Left renal cortex interstitium (tissue), 4 donors: ENCODE data around the gene DDRGK1. TPM values are rescaled to one million over a fixed set of nuclear protein-coding genes. Genes with fewer than 3 reads are reported as not detected.
"Not testable (repeated sequence)": the region's sequence is repeated elsewhere in the genome, so short reads cannot be mapped to it uniquely, and the experiment has no call there.

Experiments used
- DNase-seq, 4 donors: peaks; one replicate each; pipeline ENCODE4 v3.0.0-alpha.2; 2013; ENCODE audit warnings: low read depth in 4 of 4, low spot score in 2 of 4, missing footprints in 1 of 4
- polyA plus RNA-seq, 4 donors: library from polyadenylated mRNA; unstranded; fragments of 120-200 nt; gene quantifications; one replicate each; pipeline ENCODE4 v1.2.1, GENCODE V29; 2013; ENCODE audit not compliant: insufficient read length in 4 of 4

Gene DDRGK1
- polyA plus RNA-seq, 4 donors, result 48.0 to 64.1 (median 58.1) TPM

DNA sequence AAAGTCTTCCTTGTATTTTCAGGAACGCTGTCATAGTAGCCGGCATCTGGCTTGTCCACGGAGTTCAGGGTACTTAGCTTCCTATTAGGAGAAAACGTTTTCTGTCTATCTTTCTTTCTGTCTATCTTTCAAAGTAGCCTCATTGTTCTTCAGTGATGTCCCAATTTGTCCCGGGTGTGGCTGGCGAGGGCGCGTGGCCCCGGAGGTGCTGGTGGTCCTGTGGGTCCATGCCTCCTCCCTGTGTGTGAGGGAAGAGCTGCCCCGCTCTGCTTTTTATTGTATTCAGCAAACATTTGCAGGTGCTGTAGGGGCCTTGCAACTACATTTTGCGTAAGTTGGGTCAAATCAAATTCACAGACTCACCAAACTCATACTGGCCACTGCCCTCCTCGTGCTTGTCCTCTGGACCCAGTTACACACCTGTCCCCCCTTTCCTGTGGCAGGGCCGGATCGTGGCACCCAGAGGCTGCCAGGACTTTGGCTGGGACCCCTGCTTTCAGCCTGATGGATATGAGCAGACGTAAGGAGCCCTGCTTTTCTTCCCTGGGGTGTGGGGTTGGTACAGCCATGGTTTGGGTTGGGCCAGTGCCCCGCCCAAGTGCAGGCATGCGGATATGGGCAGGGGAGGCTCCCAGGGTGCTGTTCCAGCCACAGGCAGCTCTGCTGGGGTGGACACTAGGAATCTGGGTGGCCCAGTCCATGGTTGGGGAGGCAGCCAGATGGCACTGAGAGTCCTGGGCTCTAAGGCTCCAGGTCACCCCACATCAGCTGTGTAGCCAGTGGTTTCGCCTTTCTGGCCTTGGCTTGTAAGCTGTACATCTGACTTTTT lies 17.1 kb upstream of the DDRGK1 start:
- DNase-seq, result no peak

DNA sequence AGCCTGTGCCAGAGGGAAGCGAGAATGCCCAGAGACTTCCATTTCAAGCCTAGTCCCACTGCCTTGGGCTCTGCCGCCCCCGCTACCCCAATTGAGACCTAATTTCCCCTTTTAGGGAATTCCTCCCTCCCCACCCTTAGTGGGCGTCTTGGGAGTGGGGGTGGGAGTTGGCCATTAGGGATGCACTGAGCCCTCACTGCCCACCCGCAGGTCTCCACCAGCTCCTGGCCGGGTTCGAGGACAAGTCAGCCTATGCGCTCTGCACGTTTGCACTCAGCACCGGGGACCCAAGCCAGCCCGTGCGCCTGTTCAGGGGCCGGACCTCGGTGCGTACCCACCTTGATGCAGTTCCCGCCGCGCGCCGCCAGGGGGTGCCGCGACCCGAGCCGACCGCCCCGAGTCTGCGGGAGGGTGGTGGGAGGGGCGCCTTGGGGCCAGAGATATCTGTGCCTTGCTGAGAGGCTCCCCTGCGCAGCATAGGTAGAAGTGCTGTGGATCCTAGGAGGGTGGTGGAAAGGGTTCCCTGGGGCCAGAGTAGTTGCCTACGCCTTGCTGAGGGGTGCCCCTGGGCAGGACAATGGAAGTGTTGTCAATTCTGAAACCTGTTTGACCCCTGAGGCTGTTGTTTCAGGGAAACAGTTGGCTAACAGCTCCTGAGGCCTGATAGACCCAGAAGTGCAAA lies 14.0 kb upstream of the DDRGK1 start:
- DNase-seq, result no peak

DNA sequence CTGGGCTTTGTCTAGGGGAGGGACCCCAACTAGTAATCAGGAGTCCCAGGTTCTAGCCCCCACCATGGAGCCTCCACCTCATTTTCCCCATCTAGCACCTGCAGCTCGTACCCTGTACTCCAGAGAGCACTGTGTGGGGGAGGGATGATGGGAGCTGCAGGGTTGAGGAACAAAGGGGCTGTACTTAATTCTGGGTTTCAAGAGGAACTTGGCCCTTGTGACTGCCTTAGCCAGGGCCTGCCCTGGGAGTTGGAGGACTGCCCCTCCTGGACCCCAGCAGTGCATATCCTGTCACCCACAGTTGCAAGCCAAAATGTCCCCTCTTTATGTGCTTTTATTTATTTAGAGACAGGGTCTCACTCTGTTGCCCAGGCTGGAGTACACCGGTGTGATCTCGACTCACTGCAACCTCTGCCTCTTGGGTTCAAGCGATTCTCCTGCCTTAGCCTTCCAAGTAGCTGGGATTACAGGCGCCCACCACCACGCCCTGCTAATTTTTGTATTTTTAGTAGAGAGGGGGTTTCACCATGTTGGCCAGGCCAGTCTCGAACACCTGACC lies 11.0 kb upstream of the DDRGK1 start:
- DNase-seq, result not testable (repeated sequence)

DNA sequence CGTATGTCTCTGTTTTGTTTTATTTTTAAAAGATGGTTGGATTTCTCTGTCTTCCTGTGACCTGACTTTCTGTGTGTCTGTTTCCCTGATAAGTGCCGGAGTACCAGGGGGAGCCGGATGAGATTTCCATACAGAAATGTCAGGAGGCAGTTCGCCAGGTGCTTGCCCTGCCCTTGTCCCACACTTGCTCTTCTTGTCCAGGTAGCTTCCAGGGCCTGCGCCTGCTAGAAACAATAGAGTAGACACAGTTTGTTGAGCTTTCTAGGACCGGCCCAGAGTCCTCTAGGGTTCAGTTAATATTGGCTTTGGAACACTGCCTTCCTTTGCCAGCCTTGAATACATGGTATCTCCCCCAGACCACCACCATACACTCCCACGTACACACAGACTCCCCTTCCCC lies 8.7 kb upstream of the DDRGK1 start:
- DNase-seq, result no peak

DNA sequence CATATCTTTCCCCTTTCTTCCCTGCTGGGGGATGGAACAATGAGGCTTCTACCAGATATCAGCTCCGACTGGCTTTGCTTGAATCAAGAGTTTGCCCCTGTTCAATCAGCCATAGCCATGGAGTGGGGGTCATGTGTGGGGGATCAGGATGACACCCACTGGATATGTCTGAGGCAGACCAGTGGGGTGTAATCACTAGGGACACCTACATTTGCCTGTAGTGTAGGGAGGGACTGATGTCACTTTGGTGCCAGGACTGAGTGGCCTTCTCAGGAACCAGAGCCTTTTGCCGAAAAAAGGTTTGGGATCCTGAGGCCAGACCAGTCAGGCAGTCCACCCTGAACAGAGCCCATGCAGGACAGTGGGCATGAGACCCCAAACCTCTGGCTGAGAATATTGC lies 5.9 kb upstream of the DDRGK1 start:
- no peak for DNase-seq

DNA sequence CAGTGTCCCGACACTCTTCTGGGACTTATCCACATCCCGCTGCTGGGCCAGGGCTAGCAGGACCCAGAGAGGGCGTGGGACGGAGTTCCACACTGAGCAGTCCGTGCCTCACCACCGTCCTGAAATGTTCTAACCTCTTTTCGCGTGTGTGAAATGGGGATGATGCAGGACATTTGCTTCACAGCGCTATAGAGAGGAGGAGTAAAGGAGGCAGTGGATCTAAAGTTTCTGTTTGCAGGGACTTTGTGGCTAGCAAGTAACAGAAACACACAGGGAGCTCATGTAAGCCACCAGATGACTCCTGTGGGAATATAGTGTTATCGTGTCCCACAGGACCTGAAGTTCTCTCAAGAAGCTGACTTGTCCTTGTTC lies 5.5 kb upstream of the DDRGK1 start:
- DNase-seq, result no peak

DNA sequence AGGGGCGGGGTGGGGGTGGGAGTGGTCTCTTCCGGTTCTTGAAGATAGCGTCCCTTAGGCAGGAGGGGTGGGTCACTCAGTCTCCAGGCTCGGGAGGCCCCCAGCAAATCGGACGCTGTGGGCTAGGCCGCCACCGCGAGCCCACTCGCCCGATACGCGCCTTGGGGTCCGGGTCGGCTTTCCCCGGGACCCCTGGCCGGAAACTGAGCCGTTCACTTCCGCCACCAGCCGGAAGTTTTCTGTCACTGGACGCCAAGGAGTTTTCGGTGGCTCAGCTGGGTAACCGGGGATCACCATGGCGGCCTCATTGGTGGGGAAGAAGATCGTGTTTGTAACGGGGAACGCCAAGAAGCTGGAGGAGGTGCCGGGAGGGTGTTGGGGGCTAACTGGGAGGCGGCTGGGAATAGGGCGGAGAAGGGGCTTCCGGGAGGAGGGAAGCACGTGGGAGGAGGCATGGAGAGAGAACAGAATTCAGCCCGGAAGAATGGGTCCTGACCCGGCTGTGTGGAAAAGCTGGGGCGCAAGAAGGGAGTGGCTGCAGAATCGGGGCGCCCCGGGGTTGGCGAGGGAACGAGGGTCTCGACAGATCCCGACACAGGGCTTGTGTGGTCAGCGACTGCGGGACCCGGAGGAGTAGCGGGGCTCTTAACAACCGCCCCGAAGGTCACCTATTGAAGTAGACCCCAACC lies 4.9 kb upstream of the DDRGK1 start, which contains the start of gene ITPA:
TSS of gene ITPA (plus strand) at position 242 of the 689 bp plus-strand sequence. CDS start at position 296, 54 bp downstream.
- no peak for DNase-seq

DNA sequence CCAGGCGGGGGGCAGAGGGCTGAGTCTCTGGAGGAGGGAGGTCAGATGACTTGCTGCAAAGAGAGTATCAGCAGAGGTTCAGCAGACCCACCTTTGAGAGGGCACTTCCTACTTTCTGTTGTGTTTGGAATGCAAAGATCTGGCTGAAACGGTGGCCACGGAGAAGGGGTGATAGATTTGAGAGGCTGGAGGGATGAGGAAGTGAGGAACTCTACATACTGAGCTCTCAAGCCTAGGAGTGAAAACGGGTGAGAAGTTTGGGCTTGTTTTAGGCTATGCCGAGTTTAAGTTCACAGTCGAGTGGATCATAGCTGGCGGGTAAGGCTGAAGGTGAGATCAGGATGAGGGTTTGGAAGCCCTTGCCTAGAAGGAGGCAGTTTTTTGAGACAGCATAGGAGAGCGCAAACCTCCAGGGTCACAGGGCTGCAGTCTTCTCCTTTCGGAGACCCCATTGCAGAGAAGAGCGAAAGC lies 4.3 kb upstream of the DDRGK1 start:
- no peak for DNase-seq

DNA sequence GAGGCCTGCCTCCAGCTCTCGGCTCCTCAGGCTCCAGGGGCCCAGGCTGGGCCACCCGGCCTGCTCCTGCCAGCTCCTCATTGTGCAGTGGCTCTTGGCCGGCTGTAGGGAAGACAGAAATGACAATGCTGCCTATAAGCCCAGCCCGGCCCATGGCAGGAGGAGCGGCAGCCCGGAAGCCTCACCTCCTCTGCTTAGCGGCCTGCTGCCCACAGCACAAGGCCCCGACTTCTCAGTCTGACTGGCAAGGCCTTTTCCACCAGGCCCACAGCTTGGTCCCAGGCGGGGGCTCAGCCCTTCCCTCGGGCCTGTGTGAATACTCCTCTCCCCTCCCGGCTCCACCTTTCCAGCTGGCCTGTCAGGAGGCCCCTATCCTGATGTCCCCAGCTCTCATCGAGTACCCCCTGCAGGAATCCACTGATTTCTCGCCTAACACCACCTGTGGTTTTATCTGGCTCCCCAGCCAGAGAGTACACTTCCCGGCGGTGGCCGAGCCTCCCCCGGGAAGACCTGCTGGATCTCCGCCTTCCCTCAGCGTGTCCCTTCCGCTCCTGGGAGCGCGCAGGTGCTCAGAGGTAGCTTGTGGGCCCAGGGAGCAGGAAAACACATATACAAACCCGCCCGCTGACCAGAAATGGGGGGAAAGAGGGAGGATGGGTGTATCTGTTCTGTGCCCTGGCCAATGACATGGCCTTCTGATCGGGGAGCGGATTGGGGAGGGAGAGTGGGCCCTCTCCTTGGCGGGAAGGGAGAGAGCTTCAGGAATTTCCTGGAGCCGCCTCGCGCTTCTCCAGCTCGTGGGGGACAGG lies 963 bp downstream of the DDRGK1 start:
- DNase-seq, result no peak

DNA sequence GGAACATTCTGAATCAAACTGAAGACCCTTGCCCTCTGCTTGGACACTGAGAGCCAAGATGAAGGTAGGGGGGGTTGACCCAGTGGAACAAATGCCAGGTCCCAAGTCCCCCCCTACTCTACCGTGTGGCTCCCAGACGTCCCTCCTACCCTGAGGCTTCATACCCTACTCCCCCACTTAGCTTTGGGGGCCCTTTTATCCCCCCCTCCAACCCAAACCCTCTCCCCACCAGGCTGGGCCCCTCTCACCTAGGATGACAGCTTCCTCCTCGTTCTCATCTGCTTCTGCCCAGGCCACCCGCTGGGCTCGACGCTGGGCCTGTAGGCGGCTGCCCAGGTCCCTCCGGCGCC lies 1.5 kb downstream of the DDRGK1 start:
- DNase-seq, result no peak

DNA sequence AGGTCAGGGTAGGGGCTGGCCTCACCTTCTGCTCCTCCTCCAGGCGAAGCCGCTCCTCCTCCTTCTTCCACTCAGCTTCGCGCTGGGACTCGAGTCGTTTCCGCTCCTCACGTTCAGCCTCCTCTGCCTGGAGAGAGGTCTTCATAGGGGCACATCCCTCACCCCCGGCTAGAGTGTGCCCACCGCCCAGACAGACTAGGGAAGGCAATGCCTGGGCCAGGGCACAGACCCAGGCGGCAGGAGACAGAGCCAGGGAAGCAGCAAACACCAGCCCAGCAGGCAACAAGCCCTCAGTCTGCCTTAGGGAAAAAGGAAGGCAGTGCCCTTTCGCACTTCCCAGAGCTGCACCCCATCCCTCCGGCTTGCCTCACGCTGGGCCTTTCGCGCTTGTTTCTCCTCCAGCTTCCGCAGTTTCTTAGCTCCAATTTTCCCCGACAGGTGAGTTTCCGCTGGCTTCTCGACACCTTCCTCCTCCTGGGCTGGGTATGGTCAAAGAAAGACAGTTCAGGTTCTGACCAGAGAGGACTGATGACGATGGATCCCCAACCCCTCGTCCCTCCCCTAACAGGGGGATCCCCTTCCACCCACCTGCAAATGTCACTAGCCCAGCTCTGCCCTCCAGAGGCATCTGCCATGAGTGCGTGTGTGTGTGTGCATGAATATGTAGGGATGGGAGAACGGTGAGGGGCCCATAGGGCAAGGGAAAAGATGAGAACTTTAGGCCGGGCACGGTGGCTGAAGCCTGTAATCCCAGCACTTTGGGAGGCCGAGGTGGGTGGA lies 4.3 kb downstream of the DDRGK1 start:
- DNase-seq, result no peak

DNA sequence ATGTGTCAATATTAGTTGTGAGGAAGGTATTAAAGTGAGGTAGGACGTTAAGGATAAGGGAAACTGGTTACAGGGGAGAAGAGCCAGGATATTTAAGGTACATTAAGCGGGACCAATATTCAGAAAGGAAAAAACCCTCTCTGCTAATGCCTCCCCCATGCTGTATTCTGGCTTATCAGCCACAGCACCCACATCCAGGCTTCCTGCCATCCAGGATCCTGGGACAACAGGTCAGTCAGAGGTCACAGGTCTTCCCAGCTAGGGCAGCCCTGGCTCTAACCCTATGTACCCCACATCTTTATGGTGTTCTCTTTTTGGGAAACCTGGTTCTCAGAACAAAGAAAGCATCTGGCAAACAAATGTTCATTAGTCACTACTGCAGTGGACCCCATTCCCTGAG lies 5.3 kb downstream of the DDRGK1 start:
- DNase-seq, result no peak

DNA sequence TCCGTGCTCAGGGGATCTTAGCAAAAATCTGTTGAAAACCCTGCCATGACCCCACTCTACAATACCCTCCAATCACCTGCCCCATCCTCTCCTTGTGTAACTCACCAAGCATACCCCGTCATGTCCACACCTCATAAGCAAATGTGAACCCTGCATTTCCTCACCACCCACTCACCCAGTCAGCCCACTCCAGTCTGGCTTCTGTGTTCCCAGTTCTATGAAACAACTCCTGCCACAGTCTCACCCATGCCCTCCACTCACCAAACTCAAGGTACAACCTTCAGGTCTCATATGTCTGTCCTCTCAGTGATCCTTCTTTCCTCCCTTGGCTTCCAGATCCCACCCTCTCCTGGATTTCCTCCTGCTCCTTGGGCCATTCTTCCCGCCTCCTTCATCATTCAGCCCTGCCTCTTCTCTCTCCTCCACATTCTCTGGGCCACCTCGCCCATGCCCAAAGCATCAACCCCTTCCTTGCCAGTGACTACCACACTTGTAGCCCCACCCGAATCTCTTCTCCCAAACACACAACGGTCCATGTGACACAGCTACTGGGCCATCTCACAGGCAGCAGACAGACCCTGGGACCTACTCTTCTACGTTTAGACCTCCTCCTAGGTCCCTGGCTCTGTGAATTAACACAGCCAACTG lies 8.8 kb downstream of the DDRGK1 start:
- no peak for DNase-seq

DNA sequence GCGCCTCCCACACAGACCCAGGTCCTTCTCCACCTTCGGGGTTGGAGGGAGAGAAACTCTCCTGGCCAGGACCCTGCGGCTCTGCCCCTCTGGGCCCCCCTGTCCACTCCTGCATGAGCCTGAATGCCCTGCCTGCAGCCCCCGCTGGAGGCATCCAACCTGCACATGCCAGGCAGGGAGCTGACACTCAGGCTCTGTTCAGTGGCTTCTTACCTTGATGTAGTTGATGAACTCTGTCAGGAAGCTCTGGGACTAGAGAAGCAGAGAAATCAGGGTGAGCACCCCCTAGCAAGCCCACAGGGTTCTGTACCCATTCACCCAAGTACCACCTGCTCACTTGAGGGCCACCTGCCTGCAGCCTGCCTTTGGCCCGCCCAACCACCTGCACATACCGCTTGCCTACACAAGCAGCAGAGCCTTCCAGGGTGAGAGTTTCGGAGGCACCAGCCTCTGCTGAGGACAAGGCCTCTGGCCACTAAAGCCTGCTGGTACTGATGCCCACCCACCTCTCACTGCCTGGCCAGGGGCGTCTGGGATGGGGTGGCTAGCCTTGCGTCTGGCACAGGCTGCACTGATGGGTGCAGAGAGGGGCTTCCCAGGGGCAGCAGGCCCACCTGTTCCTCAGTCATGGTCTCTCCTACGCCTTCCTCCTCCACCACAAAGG lies 9.7 kb downstream of the DDRGK1 start:
- no peak for DNase-seq

DNA sequence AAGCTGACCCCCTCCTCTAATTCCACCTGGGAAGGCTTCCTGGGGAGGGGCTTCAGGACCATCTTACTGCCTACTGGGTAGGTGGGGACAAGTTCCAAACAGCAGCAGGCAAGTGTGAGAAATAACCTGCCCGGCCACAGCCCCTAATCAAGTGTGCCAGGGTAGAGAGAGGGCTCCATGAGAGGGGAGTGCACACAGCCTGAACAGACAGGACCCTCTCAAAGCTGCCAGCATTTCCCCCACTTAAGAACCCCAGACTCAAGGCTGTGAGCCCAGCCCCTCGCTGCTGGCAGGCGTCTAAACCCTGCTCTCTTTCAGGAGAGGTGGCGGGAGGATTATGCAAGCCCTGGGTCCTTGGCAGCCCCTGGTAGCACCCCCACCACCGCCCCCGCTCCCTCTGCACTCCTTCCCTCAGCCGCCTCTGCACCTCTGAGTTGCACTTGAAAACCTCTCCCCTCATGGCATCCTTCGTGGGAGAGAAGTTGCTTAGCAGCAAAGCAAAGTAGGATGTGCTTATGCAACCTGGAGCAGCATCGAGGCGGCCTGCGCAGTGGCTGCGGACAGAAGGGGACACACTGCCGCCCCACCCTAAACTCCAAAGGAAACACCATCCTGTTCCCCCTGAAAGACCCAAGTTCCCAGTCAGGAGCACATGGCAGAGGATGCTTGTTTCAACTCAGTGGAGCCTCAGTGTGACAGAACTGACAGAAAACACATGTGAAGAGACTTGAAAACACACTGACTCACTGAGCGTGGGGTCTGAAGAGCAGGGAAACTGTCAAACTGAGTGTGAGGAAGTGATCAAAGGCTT lies 10.5 kb downstream of the DDRGK1 start:
- DNase-seq, result no peak

DNA sequence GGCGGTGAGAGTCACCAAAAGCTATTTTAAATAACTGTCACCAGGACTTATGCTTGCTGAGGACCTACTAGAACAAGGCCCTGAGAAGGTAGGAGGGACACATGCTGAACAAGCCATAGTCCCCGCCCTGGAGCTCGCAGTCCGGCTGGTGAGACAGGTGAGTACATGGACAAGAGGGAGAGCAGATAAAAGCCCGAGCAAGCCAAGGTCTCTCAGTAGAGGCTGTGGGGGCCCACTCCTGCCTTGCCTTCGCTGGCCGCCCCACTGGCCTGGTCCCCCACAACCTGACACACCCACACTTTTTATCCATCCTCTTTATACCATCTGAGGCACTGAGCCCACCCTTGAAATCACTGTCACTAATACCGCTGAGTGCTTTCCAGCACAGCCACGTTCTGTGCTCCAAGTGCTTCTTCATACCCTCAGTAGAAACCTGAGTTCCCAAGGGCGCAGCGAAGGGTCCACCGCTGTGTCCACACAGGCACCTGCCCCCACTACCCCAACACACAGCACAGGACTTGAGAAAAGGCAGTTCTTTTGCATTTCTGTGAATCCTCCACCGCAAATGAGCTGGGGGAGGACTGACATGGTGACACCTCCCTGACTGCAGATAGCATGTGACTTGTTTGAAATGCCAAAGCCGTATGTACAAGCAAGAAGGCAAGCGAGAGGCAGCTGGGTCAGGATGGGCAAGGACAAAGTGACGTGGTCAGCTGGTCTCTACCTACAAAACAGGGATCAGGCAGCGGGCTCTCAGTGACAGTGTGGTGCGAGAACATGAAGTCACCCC lies 12.1 kb downstream of the DDRGK1 start:
- no peak for DNase-seq

DNA sequence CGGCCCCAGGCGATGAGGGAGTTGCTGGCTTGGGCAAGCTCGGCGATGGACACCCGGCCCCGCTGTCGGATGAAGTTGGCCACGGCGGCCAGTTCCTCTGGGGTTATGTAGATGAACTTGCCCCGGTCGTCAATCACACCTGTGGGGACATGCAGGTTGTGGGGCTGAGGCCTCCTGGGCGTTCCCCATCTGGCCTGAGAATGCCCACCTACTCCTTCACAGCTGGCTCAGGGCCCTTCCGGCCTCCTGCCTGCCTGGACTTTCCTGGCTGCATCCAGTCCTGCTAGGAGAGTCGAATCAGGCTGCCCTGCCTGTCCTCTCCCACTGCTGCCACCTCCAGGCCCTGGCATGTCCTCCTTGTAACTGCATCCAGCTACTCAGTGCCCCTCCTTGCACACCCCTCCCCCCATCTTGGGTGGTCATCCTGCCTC lies 13.8 kb downstream of the DDRGK1 start:
- DNase-seq, result no peak
